K562 (cell line): ENCODE measurements around the gene CHPF2. TPM values are rescaled to one million over a fixed set of nuclear protein-coding genes. Genes with fewer than 3 reads are reported as not detected.

Experiments used
- ATAC-seq: fragments of 200-7000 bp; cut with Tn5 transposase; 3 replicates; pipeline ENCODE4 v1.9.1; 2020; ENCODE audit warnings: moderate library complexity
- BruUV-seq: library from RNA; stranded (reverse); fragments of 400-500 nt; replicated peaks from 2 replicates; lab custom pipeline; 2021; lab: Mats Ljungman, UMichigan
- CTCF ChIA-PET: fragments of 300-600 bp; formaldehyde crosslinking; extraction: SDS; loops from one replicate; lab custom pipeline; 2021; ENCODE audit warnings: low intra/inter-chr PET ratio; lab: Yijun Ruan, JAX
- POLR2A ChIA-PET: fragments of 300-600, 350-650 bp; sonication (Branson Sonifier 250); formaldehyde crosslinking; extraction: SDS; loops from one replicate; lab custom pipeline; 2021; ENCODE audit warnings: antibody characterized with exemption, inconsistent platforms; lab: Yijun Ruan, JAX
- DNase-seq, 4 experiments: peaks; one replicate each; pipeline versions ENCODE4 v3.0.0 to v3.0.0-alpha.2; 2011 to 2018; ENCODE audit warnings: low spot score in 3 of 4, mixed read lengths in 3 of 4; ENCODE audit errors: extremely low read depth in 1 of 4
- FAIRE-seq: peaks from 2 replicates; lab custom pipeline; 2011; peaks lifted over from hg19 to GRCh38; lab: Jason Lieb, UNC
- H2AFZ ChIP-seq: 2 replicates; pipeline ENCODE4 v1.6.0; 2011; ENCODE audit warnings: low read depth, low read length, control low read depth, inconsistent platforms
- H3K27ac ChIP-seq: fragments of 200-600 bp; 3 replicates; pipeline ENCODE4 v1.8.0; 2011; ENCODE audit warnings: low read depth, mild to moderate bottlenecking, control low read depth, inconsistent platforms, low read length, moderate library complexity, mixed read lengths; ENCODE audit errors: extremely low read depth
- H3K27me3 ChIP-seq, 2 experiments: fragments of 300-600 bp in 1 of 2; 2 replicates in 1 of 2; 3 replicates in 1 of 2; pipeline versions ENCODE4 v1.6.0 to v1.8.0; 2011; ENCODE audit warnings: inconsistent platforms in 2 of 2, low read length in 2 of 2, mild to moderate bottlenecking in 1 of 2, mixed read lengths in 1 of 2, moderate library complexity in 1 of 2; ENCODE audit not compliant: control insufficient read depth in 2 of 2, insufficient read depth in 2 of 2
- H3K36me3 ChIP-seq: fragments of 300-600 bp; 3 replicates; pipeline ENCODE4 v1.8.0; 2011; ENCODE audit warnings: mild to moderate bottlenecking, low read length, inconsistent platforms; ENCODE audit not compliant: control insufficient read depth, insufficient read depth
- H3K4me1 ChIP-seq, 2 experiments: fragments of 200-600 bp in 1 of 2; replicated peaks in 1 of 2; 2 replicates in 1 of 2; 3 replicates in 1 of 2; pipeline versions ENCODE4 v1.5.1 to v1.8.0; 2011; ENCODE audit warnings: inconsistent platforms in 2 of 2, low read length in 2 of 2, mild to moderate bottlenecking in 1 of 2, mixed read lengths in 1 of 2, moderate library complexity in 1 of 2; ENCODE audit not compliant: control insufficient read depth in 2 of 2, insufficient read depth in 2 of 2
- H3K4me2 ChIP-seq: 2 replicates; pipeline ENCODE4 v1.6.1; 2011; ENCODE audit warnings: low read length, control low read depth, inconsistent platforms, mixed read lengths; ENCODE audit not compliant: insufficient read depth
- H3K4me3 ChIP-seq: fragments of 200-600 bp; sonication (generic), shearing (Covaris generic); 2 replicates; pipeline ENCODE4 v1.5.1; 2016; ENCODE audit warnings: control low read depth, inconsistent platforms
- H3K79me2 ChIP-seq: fragments of 200-600 bp; 3 replicates; pipeline ENCODE4 v1.8.0; 2011; ENCODE audit warnings: low read length, inconsistent platforms; ENCODE audit not compliant: control insufficient read depth, insufficient read depth
- H3K9ac ChIP-seq, 2 experiments: 2 replicates each; pipeline versions ENCODE4 v1.6.0 to v1.6.1; 2011; ENCODE audit warnings: low read depth in 2 of 2, low read length in 2 of 2, control low read depth in 1 of 2, inconsistent platforms in 1 of 2, mild to moderate bottlenecking in 1 of 2, mixed read lengths in 1 of 2; ENCODE audit not compliant: insufficient read depth in 1 of 2
- H3K9me1 ChIP-seq: one replicate; pipeline ENCODE4 v1.6.0; 2011; ENCODE audit warnings: inconsistent platforms, mild to moderate bottlenecking, low read length, moderate library complexity; ENCODE audit not compliant: control insufficient read depth, insufficient read depth
- H3K9me3 ChIP-seq: replicated peaks from 2 replicates; pipeline ENCODE4 v1.5.1; 2011; ENCODE audit warnings: low read depth, low read length, inconsistent platforms; ENCODE audit not compliant: control insufficient read depth, insufficient read depth
- H4K20me1 ChIP-seq: replicated peaks from 2 replicates; pipeline ENCODE4 v1.6.1; 2011; ENCODE audit warnings: low read length, inconsistent platforms, mixed read lengths; ENCODE audit not compliant: control insufficient read depth, insufficient read depth
- FOXO4 ChIP-seq: fragments of 450-650 bp; formaldehyde crosslinking; IDR thresholded peaks from 2 replicates; pipeline ENCODE4 v1.4.0; 2020; ENCODE audit warnings: mild to moderate bottlenecking, moderate library complexity
- FOXP1 ChIP-seq: sonication (generic); formaldehyde crosslinking; IDR thresholded peaks from 2 replicates; pipeline ENCODE4 v1.8.0; 2022; ENCODE audit warnings: mild to moderate bottlenecking, missing genetic modification reagents
- VEZF1 ChIP-seq: fragments of 200-800 bp; sonication (Bioruptor generic); IDR thresholded peaks from 2 replicates; pipeline ENCODE4 v1.6.1; 2017; ENCODE audit warnings: missing genetic modification characterization, missing compliant biosample characterization
- WGBS: fragments of 100-300 bp; shearing (Covaris generic); methylation state at CpG from one replicate; pipeline ENCODE4 v1.1.6; 2016; ENCODE audit warnings: low coverage, mixed read lengths; ENCODE audit not compliant: insufficient coverage; ENCODE audit errors: missing lambda C conversion rate; 5-methylcytosine and 5-hydroxymethylcytosine counted together
- in situ Hi-C: fragments of 300-500 bp; cut with MboI; formaldehyde crosslinking; loops from 4 replicates; pipeline ENCODE4 v1.15.0; 2018; ENCODE audit warnings: inconsistent platforms, mixed read lengths
- intact Hi-C: fragments of 100-400 bp; cut with micrococcal nuclease; formaldehyde crosslinking; loops from 2 replicates; pipeline ENCODE4 v1.14.2; 2022
- polyA plus RNA-seq, 8 experiments: library from polyadenylated mRNA; depleted of rRNA in 4 of 8; stranded (reverse) in 5 of 8; unstranded in 3 of 8; fragments of >200 nt; fragmentation: Nextera tagmentation in 2 of 8; fragmentation: Illumina TruSeq in 1 of 8; extraction: Ambion mirVana in 2 of 8; extraction: Trizol in 1 of 8; gene quantifications; 2 replicates each; pipeline versions ENCODE4 v1.2.1 to v1.2.3, GENCODE V29; 2011 to 2014; ENCODE audit warnings: inconsistent platforms in 1 of 8, missing spikeins in 1 of 8
- total RNA-seq, 7 experiments: library from RNA; depleted of rRNA in 6 of 7; stranded (reverse); fragments of >200 nt in 6 of 7; fragmentation: Illumina TruSeq in 2 of 7; extraction: Trizol in 2 of 7; gene quantifications; 2 replicates each; pipeline versions ENCODE4 v1.2.1 to v1.2.3, GENCODE V29; 2011 to 2021; ENCODE audit warnings: low replicate concordance in 1 of 7

The CHPF2 gene
- total and polyA plus RNA-seq, 9 of the 15 experiments (the other 6 are each of a cell fraction or from before 2014, with no cell fraction given), result 0.08 to 32.8 (median 10.5) TPM

GRCh38 chr7:151237244-151238189 lies 5.2 kb downstream of the CHPF2 start (continued):
- peak; percentile 26; the same call in 1 of the 2 replicates for TF ChIP-seq FOXO4 (CRISPR knock-in tag)

GRCh38 chr7:151238190-151238810 lies 6.0 kb downstream of the CHPF2 start:
- peaks cover 42% of the 10 kb centered on the region; the same call in 2 of the 3 replicates for H3K36me3 ChIP-seq
- H4K20me1 ChIP-seq, result peaks cover 62% of the 10 kb centered on the region
- H2AFZ ChIP-seq, result no peak overlapping the region
- WGBS, result 83% methylated on average over 16 of the region's 17 CpGs
- H3K9me1 ChIP-seq, result peaks cover 4% of the 10 kb centered on the region
- no peak for ATAC-seq
- H3K9me3 ChIP-seq, result no peaks in the 10 kb centered on the region
- no peak overlapping the region for H3K9ac ChIP-seq
- TF ChIP-seq FOXP1, result no peak
- TF ChIP-seq VEZF1, result peak; percentile 33; the same call in 1 of the 2 replicates
- BruUV-seq, result no TSS peak
- H3K4me2 ChIP-seq, result no peak overlapping the region
- H3K79me2 ChIP-seq, result peaks cover 16% of the 10 kb centered on the region
- H3K4me1 ChIP-seq, result peaks cover 17 to 37% of the 10 kb centered on the region in 2 experiments; a peak in 4 of 5 replicates
- ChIA-PET POLR2A (interaction anchor here (0.6 to 3.8 kb wide), 5 partner anchors 8 to 22 kb away, joined by 3 to 36 read pairs (median 8); partner anchors contain the start of gene ABCF2), CTCF (no interaction called here)
- H3K27ac ChIP-seq, result no peak overlapping the region
- 0 out of 5 replicates have a peak, but pooled peaks cover 0 to 4% of the 10 kb centered on the region in 2 experiments for H3K27me3 ChIP-seq
- H3K4me3 ChIP-seq, result no peak overlapping the region
- no peak for FAIRE-seq
- in situ Hi-C loops, result no loop called here
- intact Hi-C loops, result no loop called here
- DNase-seq, result no peak
